Tibial nerve (tissue), 4 donors: Measurements from ENCODE around the gene VILL.

Experiments used
- CTCF ChIP-seq, 5 experiments: fragments of 200-600 bp in 3 of 5; fragments of 450-650 bp in 2 of 5; sonication (generic) in 3 of 5; IDR thresholded peaks; one replicate each; pipeline ENCODE4 v1.5.1; 2016 to 2019; ENCODE audit warnings: antibody characterized with exemption in 5 of 5, mild to moderate bottlenecking in 3 of 5, moderate library complexity in 2 of 5
- EP300 ChIP-seq, 2 donors: sonication (generic); formaldehyde crosslinking; IDR thresholded peaks; one replicate each; pipeline ENCODE4 v1.6.1; 2017; ENCODE audit warnings: antibody characterized with exemption in 2 of 2, mild to moderate bottlenecking in 1 of 2
- POLR2A ChIP-seq, 2 donors: fragments of 450-650 bp; IDR thresholded peaks; one replicate each; pipeline ENCODE4 v1.6.1; 2017; ENCODE audit warnings: antibody characterized with exemption in 2 of 2, mild to moderate bottlenecking in 2 of 2, moderate library complexity in 2 of 2

- TF ChIP-seq CTCF (IDR thresholded peaks at IDR 0.05) = peak; percentile 69 to 91 (median 87)
- no peak for TF ChIP-seq POLR2A (IDR thresholded peaks at IDR 0.05)
- no peak for TF ChIP-seq EP300 (IDR thresholded peaks at IDR 0.05)
Measured at GRCh38 chr3:37996785-37997301, 6.3 kb downstream of the VILL start.
